GM23338 (cell line): Measurements from ENCODE around the gene GPC6.

Experiments used
- EZH2 ChIP-seq: fragments of 200-600 bp; sonication (generic); IDR thresholded peaks from one replicate; pipeline ENCODE4 v1.8.0; 2017; ENCODE audit warnings: antibody characterized with exemption, mild to moderate bottlenecking, low read depth; ENCODE audit not compliant: unreplicated experiment
- EZH2phosphoT487 ChIP-seq: fragments of 200-600 bp; sonication (generic); IDR thresholded peaks from one replicate; pipeline ENCODE4 v1.8.1; 2018; ENCODE audit warnings: antibody characterized with exemption; ENCODE audit not compliant: unreplicated experiment
- POLR2AphosphoS5 ChIP-seq: IDR thresholded peaks from 2 replicates; pipeline ENCODE4 v1.6.1; 2016; ENCODE audit warnings: antibody characterized with exemption, low read depth
- TF ChIP-seq, protein P1 (sequence below), 2 experiments: fragments of 200-600 bp in 1 of 2; sonication (generic) in 1 of 2; conservative IDR thresholded peaks; 2 replicates each; pipeline versions ENCODE4 v1.5.1 to v1.6.1; 2016 to 2017; ENCODE audit warnings: antibody characterized with exemption in 2 of 2, low read depth in 2 of 2, mild to moderate bottlenecking in 2 of 2, moderate library complexity in 1 of 2

- TF ChIP-seq EZH2phosphoT487 (no peak), EZH2 (no peak), POLR2AphosphoS5 (no peak)
- TF ChIP-seq, protein P1, sequence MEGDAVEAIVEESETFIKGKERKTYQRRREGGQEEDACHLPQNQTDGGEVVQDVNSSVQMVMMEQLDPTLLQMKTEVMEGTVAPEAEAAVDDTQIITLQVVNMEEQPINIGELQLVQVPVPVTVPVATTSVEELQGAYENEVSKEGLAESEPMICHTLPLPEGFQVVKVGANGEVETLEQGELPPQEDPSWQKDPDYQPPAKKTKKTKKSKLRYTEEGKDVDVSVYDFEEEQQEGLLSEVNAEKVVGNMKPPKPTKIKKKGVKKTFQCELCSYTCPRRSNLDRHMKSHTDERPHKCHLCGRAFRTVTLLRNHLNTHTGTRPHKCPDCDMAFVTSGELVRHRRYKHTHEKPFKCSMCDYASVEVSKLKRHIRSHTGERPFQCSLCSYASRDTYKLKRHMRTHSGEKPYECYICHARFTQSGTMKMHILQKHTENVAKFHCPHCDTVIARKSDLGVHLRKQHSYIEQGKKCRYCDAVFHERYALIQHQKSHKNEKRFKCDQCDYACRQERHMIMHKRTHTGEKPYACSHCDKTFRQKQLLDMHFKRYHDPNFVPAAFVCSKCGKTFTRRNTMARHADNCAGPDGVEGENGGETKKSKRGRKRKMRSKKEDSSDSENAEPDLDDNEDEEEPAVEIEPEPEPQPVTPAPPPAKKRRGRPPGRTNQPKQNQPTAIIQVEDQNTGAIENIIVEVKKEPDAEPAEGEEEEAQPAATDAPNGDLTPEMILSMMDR (conservative IDR thresholded peaks at IDR 0.05; ENCODE audit: low read depth in 2 of 2): no peak
These were observed 295.9 kb downstream of the GPC6 start for GRCh38 chr13:93522501-93522900.
